HT1080 (cell line): ENCODE data around the gene TRIM56. TPM values are rescaled to one million over a fixed set of nuclear protein-coding genes. Genes with fewer than 3 reads are reported as not detected.
"Not testable (repeated sequence)": the region's sequence is repeated elsewhere in the genome, so short reads cannot be mapped to it uniquely, and the experiment has no call there.

Source experiments
- DNase-seq: peaks from one replicate; pipeline ENCODE4 v3.0.0-alpha.2; 2015; ENCODE audit warnings: low read depth
- polyA plus RNA-seq, 2 experiments: library from polyadenylated mRNA; depleted of rRNA; stranded (reverse); fragments of >200 nt; gene quantifications; 2 replicates each; pipeline ENCODE4 v1.2.3, GENCODE V29; 2015
- total RNA-seq: library from RNA; depleted of rRNA; stranded (reverse); fragments of >200 nt; shearing (Covaris generic); gene quantifications from 2 replicates; pipeline ENCODE4 v1.2.3, GENCODE V29; 2014; rRNA removed

TRIM56 gene
- total RNA-seq, result 10.8 and 11.4 TPM in 2 replicates
- polyA plus RNA-seq (2015; cell fraction: cytosol; rRNA removed), result 7.9 and 8.7 TPM in 2 replicates
- 15.9 and 24.7 TPM in 2 replicates for polyA plus RNA-seq (2015; cell fraction: nucleus; rRNA removed)

GRCh38 chr7:101085162-101085964, at the start of gene TRIM56:
TRIM56 (plus strand) TSS chr7:101085481; CDS start chr7:101087313, 1,832 bp downstream.
- peak; percentile 64 for DNase-seq

DNA sequence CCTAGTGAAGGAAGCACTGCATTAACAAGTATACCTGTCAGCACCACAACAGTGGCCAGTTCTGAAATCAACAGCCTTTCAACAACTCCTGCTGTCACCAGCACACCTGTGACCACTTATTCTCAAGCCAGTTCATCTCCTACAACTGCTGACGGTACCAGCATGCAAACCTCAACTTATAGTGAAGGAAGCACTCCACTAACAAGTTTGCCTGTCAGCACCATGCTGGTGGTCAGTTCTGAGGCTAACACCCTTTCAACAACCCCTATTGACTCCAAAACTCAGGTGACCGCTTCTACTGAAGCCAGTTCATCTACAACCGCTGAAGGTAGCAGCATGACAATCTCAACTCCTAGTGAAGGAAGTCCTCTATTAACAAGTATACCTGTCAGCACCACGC, 49.3 kb upstream of the TRIM56 start:
- DNase-seq, result no peak

DNA sequence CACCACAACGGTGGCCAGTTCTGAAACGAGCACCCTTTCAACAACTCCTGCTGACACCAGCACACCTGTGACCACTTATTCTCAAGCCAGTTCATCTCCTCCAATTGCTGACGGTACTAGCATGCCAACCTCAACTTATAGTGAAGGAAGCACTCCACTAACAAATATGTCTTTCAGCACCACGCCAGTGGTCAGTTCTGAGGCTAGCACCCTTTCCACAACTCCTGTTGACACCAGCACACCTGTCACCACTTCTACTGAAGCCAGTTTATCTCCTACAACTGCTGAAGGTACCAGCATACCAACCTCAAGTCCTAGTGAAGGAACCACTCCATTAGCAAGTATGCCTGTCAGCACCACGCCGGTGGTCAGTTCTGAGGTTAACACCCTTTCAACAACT, 44.0 kb upstream of the TRIM56 start:
- not testable (repeated sequence) for DNase-seq

DNA sequence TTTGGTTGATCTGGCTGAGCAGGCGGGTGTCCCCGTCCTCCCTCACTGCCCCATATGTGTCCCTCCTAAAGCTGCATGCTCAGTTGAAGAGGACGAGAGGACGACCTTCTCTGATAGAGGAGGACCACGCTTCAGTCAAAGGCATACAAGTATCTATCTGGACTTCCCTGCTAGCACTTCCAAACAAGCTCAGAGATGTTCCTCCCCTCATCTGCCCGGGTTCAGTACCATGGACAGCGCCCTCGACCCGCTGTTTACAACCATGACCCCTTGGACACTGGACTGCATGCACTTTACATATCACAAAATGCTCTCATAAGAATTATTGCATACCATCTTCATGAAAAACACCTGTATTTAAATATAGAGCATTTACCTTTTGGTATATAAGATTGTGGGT, 26.9 kb upstream of the TRIM56 start:
- DNase-seq, result no peak

- DNase-seq, result no peak
Measured at GRCh38 chr7:101059620-101059942, 25.7 kb upstream of the TRIM56 start.

DNA sequence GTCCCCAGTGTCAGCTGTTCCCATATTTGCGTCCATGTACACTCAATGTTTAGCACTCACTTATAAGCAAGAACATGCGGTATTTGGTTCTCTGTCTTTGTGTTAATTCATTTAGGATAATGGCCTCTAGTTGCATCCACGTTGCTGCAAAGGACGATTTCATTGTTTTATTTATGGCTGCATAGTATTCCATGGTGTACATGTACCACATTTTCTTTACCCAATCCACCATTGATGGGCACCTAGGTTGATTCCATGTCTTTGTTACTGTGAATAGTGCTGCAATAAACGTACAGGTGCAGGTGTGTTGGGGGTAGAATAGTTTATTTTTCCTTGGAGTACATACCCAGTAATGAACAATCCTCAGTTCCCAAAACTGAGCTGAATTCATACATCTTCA, 24.3 kb upstream of the TRIM56 start:
- no peak for DNase-seq

DNA sequence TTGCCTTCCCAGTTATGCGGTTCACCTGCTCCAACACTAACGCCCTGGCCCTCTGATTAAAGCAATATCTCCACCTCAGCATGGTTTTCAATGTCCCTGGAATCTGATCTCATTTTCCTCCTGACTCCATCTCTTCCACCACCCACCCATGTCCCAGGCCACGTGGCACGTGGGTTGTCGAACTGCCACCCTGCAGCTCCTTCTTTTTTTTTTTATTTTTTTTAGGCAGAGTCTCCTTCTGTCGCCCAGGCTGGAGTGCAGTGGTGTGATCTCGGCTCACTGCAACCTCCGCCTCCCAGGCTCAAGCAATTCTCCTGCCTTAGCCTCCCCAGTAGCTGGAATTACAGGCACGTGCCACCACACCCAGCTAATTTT, 21.1 kb upstream of the TRIM56 start:
- DNase-seq, result not testable (repeated sequence)

GRCh38 chr7:101065162-101065561, 20.1 kb upstream of the TRIM56 start:
- not testable (repeated sequence) for DNase-seq

DNA sequence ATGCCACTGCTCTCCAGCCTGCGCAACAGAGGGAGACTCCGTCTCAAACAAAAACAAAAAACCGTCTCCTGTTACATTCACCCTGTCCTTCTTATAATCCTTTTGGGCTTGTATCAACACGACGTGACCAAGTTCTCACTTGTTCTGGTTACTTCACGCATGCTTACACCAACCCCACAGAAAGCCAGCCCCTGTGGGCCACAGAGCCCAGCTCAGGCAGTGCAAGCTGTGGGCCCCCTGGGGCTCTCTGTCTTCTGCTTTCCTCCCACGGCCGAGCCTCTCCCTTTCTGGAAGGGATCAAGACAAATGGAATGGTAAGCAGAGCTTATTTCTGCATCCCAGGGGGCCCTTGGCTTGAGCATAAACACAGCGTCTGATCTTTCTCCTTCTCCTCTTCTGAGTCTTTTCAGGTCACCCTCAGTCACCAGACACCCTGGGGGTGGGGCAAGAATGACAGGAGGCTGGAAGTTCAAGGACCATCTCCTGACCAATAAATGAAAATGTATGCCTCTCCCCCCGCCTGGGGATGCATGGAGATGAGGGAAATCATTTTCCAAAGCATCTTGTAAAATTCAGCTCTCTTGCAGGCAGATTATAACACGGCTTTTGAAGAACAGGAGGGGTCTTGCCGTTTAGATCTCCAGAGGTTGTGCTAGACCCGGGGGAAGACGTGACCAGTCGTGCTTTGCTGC, 19.0 kb upstream of the TRIM56 start:
- DNase-seq, result no peak

GRCh38 chr7:101066833-101067177, 18.5 kb upstream of the TRIM56 start:
- no peak for DNase-seq

DNA sequence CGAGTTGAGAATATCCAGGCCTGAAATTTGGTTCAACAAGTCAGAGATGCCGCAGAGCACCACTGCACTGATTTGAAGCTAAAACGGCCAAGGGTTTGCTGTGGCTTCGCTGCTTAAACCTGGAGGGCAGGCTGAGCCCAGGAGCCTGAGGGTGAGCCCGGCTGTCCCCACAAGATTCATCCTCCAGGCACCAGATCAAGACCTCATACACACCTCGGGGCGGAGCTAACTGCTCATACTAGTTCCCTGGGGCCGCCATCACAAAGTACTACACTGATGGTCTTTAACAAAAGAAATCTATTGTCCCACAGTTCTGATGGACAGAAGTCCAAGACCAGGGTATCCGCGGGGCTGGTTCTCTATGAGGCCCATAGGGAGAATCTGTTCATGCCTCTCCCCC, 16.9 kb upstream of the TRIM56 start:
- no peak for DNase-seq

DNA sequence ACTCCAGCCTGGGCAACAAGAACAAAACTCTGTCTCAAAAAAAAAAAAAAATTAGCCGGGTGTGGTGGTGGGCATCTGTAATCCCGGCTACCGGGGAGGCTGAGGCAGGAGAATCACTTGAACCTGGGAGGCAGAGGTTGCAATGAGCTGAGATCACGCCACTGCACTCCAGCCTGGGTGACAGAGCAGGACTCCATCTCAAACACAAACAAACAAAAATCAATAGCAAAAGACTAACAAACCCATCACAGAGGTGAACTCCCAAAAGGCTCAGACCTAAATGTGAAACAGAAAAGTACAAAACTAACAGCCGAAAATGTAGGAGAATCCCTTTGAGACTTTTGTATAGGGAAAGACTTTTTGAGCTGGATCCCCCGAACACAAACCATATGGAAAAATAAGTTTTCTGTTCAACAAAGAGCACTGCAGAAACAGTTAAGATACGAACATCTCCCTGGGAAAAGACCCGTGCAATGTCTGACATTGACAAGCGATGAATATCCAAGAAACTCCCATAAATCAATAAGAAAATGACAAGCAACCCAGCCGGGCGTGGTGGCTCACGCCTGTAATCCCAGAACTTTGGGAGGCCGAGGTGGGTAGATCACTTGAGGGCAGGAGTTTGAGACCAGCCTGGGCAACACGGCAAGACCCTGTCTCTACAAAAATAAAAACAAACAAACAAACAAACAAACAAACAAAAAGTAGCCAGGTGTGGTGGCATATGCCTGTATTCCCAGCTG, 13.7 kb upstream of the TRIM56 start:
- DNase-seq, result not testable (repeated sequence)

- no peak for DNase-seq
Measured at GRCh38 chr7:101075646-101076045, 9.6 kb upstream of the TRIM56 start.

- DNase-seq, result not testable (repeated sequence)
Measured at GRCh38 chr7:101076183-101076582, 9.1 kb upstream of the TRIM56 start.

- peak; percentile 76 for DNase-seq
Measured at GRCh38 chr7:101077303-101078086, 7.8 kb upstream of the TRIM56 start.

GRCh38 chr7:101081432-101081831, 3.8 kb upstream of the TRIM56 start:
- no peak for DNase-seq

DNA sequence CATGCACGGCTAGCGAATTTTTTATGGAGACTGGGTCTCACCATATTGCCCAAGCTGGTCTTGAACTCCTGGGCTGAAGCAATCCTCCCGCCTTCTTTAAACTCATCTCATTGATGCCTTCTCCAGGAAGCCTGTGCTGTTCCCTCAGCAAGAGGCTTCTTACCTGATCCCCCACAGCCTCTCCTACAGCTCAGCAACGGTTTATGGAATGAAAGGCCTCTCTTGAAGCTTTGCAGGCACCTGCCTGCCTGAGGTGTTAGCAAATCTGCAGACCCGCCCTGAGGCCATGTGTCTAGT, 468 bp upstream of the TRIM56 start:
- no peak for DNase-seq

GRCh38 chr7:101087334-101088068, 2.2 kb downstream of the TRIM56 start:
- no peak for DNase-seq

DNA sequence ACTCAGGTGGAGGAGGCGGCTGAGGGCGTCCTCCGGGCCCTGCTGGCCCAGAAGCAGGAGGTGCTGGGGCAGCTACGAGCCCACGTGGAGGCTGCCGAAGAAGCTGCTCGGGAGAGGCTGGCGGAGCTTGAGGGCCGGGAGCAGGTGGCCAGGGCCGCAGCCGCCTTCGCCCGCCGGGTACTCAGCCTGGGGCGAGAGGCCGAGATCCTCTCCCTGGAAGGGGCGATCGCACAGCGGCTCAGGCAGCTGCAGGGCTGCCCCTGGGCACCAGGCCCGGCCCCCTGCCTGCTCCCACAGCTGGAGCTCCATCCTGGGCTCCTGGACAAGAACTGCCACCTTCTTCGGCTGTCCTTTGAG, 2.8 kb downstream of the TRIM56 start:
- DNase-seq, result no peak

- DNase-seq, result no peak
Measured at GRCh38 chr7:101088858-101089529, 3.7 kb downstream of the TRIM56 start.
